ENCODE data around the gene C6orf132.

C6orf132 gene

GRCh38 chr6:42140756-42141602, 1.4 kb downstream of the C6orf132 start:
- in situ Hi-C loops (cut with HindIII; ENCODE audit: low pct_ligation_motif_present, low pct_unique_long_range_greater_than_20kb, low sequenced_read_pairs): no loop called here
- DNase-seq: no peak

- peak; percentile 65 for DNase-seq
- in situ Hi-C loops (cut with HindIII; ENCODE audit: low pct_ligation_motif_present, low pct_unique_long_range_greater_than_20kb, low sequenced_read_pairs): no loop called here
Observed at GRCh38 chr6:42140032-42140431, 2.4 kb downstream of the C6orf132 start.

GRCh38 chr6:42138630-42139619, 3.5 kb downstream of the C6orf132 start:
- in situ Hi-C loops (cut with HindIII; ENCODE audit: low pct_ligation_motif_present, low pct_unique_long_range_greater_than_20kb, low sequenced_read_pairs): no loop called here
- peak; percentile 30 for DNase-seq

GRCh38 chr6:42138190-42138589, 4.2 kb downstream of the C6orf132 start:
- in situ Hi-C loops (cut with HindIII; ENCODE audit: low pct_ligation_motif_present, low pct_unique_long_range_greater_than_20kb, low sequenced_read_pairs): no loop called here
- no peak for DNase-seq

- no peak for DNase-seq
- in situ Hi-C loops (cut with HindIII; ENCODE audit: low pct_ligation_motif_present, low pct_unique_long_range_greater_than_20kb, low sequenced_read_pairs): no loop called here
Observed at GRCh38 chr6:42137194-42137753, 5.1 kb downstream of the C6orf132 start.

GRCh38 chr6:42136508-42137193, 5.8 kb downstream of the C6orf132 start:
- peak; percentile 71 for DNase-seq

GRCh38 chr6:42135722-42136121, 6.7 kb downstream of the C6orf132 start:
- no peak for DNase-seq
- in situ Hi-C loops (cut with HindIII; ENCODE audit: low pct_ligation_motif_present, low pct_unique_long_range_greater_than_20kb, low sequenced_read_pairs): no loop called here

More at GRCh38 chr6:42136508-42137193, 5.8 kb downstream of the C6orf132 start:
- in situ Hi-C loops (cut with HindIII; ENCODE audit: low pct_ligation_motif_present, low pct_unique_long_range_greater_than_20kb, low sequenced_read_pairs): no loop called here

- in situ Hi-C loops (cut with HindIII; ENCODE audit: low pct_ligation_motif_present, low pct_unique_long_range_greater_than_20kb, low sequenced_read_pairs): no loop called here
- no peak for DNase-seq
Observed at GRCh38 chr6:42135161-42135560, 7.3 kb downstream of the C6orf132 start.

GRCh38 chr6:42133926-42134325, 8.5 kb downstream of the C6orf132 start:
- in situ Hi-C loops (cut with HindIII; ENCODE audit: low pct_ligation_motif_present, low pct_unique_long_range_greater_than_20kb, low sequenced_read_pairs): no loop called here

GRCh38 chr6:42131531-42131930, 10.9 kb downstream of the C6orf132 start:
- in situ Hi-C loops (cut with HindIII; ENCODE audit: low pct_ligation_motif_present, low pct_unique_long_range_greater_than_20kb, low sequenced_read_pairs): no loop called here
- no peak for DNase-seq

More at GRCh38 chr6:42133926-42134325, 8.5 kb downstream of the C6orf132 start:
- DNase-seq: no peak

GRCh38 chr6:42129360-42129676, 13.1 kb downstream of the C6orf132 start:
- no peak for DNase-seq
- in situ Hi-C loops (cut with HindIII; ENCODE audit: low pct_ligation_motif_present, low pct_unique_long_range_greater_than_20kb, low sequenced_read_pairs): no loop called here

GRCh38 chr6:42128460-42129359, 13.7 kb downstream of the C6orf132 start:
- in situ Hi-C loops (cut with HindIII; ENCODE audit: low pct_ligation_motif_present, low pct_unique_long_range_greater_than_20kb, low sequenced_read_pairs): no loop called here
- DNase-seq: no peak

GRCh38 chr6:42125663-42126062, 16.8 kb downstream of the C6orf132 start:
- DNase-seq: no peak
- in situ Hi-C loops (cut with HindIII; ENCODE audit: low pct_ligation_motif_present, low pct_unique_long_range_greater_than_20kb, low sequenced_read_pairs): no loop called here

- in situ Hi-C loops (cut with HindIII; ENCODE audit: low pct_ligation_motif_present, low pct_unique_long_range_greater_than_20kb, low sequenced_read_pairs): no loop called here
- no peak for DNase-seq
Observed at GRCh38 chr6:42125231-42125630, 17.2 kb downstream of the C6orf132 start.

- DNase-seq: no peak
- in situ Hi-C loops (cut with HindIII; ENCODE audit: low pct_ligation_motif_present, low pct_unique_long_range_greater_than_20kb, low sequenced_read_pairs): no loop called here
Observed at GRCh38 chr6:42124223-42124836, 18.1 kb downstream of the C6orf132 start.

GRCh38 chr6:42123379-42124103, 18.9 kb downstream of the C6orf132 start:
- in situ Hi-C loops (cut with HindIII; ENCODE audit: low pct_ligation_motif_present, low pct_unique_long_range_greater_than_20kb, low sequenced_read_pairs): no loop called here
- DNase-seq: no peak
